ENCODE data around the gene ZFYVE16. TPM values are rescaled to one million over a fixed set of nuclear protein-coding genes. Genes with fewer than 3 reads are reported as not detected.
"Not testable (repeated sequence)": the region's sequence is repeated elsewhere in the genome, so short reads cannot be mapped to it uniquely, and the experiment has no call there.

Gene ZFYVE16
- total and polyA plus RNA-seq, 12 donors = 8.3 to 52.6 (median 42.8) TPM

DNA sequence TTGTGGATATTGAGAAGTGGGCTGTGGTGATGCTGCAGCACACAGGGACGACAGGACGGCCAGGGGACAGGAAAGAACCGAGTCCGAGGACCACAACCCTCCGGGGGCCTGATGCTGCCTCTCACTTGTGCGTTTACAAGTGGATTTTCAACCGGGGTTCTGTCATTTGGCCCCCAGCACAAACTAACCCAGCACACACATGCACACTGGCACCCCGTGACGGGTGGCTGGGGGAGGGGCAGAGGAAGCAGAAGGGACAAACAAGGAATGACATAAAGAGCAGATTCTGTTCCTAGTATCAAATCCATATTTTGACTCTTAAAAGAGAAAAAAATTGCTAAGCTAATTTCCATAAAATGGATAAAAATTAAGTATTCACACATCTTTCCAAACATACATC is 18.3 kb upstream of the ZFYVE16 start:
- 64 to 75% methylated on average over 9 of the region's 9 CpGs for WGBS, 2 donors
- Histone ChIP-seq H3K9me3 (peaks cover 0 to 24% (median 4%) of the 10 kb centered on the region in 11 donors), H3K27ac (no peak overlapping the region), H3K27me3 (peaks cover 0 to 7% (median 0%) of the 10 kb centered on the region in 7 donors), H3K4me3 (peak overlapping the region in 2 of 10 donors; percentile 11 to 30), H3K4me1 (no peaks in the 10 kb centered on the region), H3K36me3 (no peaks in the 10 kb centered on the region)
- ATAC-seq (no peak), DNase-seq (peak; percentile 16 to 27)
- intact Hi-C loops (cut with DNase I) = no loop called here
- no peak for TF ChIP-seq CTCF (IDR thresholded peaks at IDR 0.05)

- H3K4me1 ChIP-seq; ATAC-seq; H3K27ac ChIP-seq; intact Hi-C loops (cut with DNase I); H3K36me3 ChIP-seq; H3K4me3 ChIP-seq; DNase-seq; H3K27me3 ChIP-seq: not testable (repeated sequence)
- 58 to 61% methylated on average over 3 of the region's 3 CpGs for WGBS, 2 donors
- peaks cover 0 to 24% (median 4%) of the 10 kb centered on the region in 11 donors for H3K9me3 ChIP-seq
These were observed 17.5 kb upstream of the ZFYVE16 start for GRCh38 chr5:80390413-80390812.

DNA sequence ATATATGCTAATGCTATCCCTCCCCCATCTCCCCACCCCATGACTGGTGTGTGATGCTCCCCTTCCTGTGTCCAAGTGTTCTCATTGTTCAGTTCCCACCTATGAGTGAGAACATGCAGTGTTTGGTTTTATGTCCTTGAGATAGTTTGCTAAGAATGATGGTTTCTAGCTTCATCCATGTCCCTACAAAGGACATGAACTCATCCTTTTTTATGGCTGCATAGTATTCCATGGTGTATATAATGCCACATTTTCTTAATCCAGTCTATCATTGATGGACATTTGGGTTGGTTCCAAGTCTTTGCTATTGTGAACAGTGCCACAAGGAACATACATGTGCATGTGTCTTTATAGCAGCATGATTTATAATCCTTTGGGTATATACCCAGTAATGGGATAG is 16.6 kb upstream of the ZFYVE16 start:
- H3K4me3 ChIP-seq; DNase-seq; ATAC-seq; intact Hi-C loops (cut with DNase I); H3K36me3 ChIP-seq; H3K27ac ChIP-seq; H3K4me1 ChIP-seq; H3K27me3 ChIP-seq: not testable (repeated sequence)
- H3K9me3 ChIP-seq = peaks cover 0 to 24% (median 4%) of the 10 kb centered on the region in 11 donors

GRCh38 chr5:80399526-80400239 is 8.2 kb upstream of the ZFYVE16 start:
- H3K4me1 ChIP-seq = peaks cover 0 to 24% (median 0%) of the 10 kb centered on the region in 9 donors
- peaks cover 0 to 5% (median 0%) of the 10 kb centered on the region in 11 donors for H3K9me3 ChIP-seq
- H3K27ac ChIP-seq = peak overlapping the region in 2 of 10 donors; percentile 5 to 70
- DNase-seq (no peak), ATAC-seq (peak in 4 of 8 donors; percentile 24 to 77 (median 58))
- no peaks in the 10 kb centered on the region for H3K36me3 ChIP-seq
- intact Hi-C loops (cut with DNase I) = loop anchor here in 1 of 10 donors (10.0 kb wide), 1 partner anchor 145 kb away; the partner anchor contains the start of gene SERINC5
- peaks cover 0 to 4% (median 0%) of the 10 kb centered on the region in 7 donors for H3K27me3 ChIP-seq
- H3K4me3 ChIP-seq = no peak overlapping the region
- whole genome bisulfite sequencing, 2 donors = 64 to 90% methylated on average over 1 of the region's 1 CpG
- no peak for TF ChIP-seq CTCF (IDR thresholded peaks at IDR 0.05)

GRCh38 chr5:80400368-80400767 is 7.5 kb upstream of the ZFYVE16 start:
- not testable (repeated sequence) for H3K4me3 ChIP-seq, H3K27me3 ChIP-seq, H3K36me3 ChIP-seq, DNase-seq, H3K9me3 ChIP-seq, ATAC-seq
- intact Hi-C loops (cut with DNase I) = loop anchor here in 1 of 10 donors (10.0 kb wide), 1 partner anchor 146 kb away; the partner anchor contains the start of gene SERINC5
- peaks cover 0 to 24% (median 0%) of the 10 kb centered on the region in 9 donors for H3K4me1 ChIP-seq
- H3K27ac ChIP-seq = peak overlapping the region in 1 of 10 donors; percentile 70
- WGBS, 2 donors = 92 to 94% methylated on average over 1 of the region's 1 CpG

DNA sequence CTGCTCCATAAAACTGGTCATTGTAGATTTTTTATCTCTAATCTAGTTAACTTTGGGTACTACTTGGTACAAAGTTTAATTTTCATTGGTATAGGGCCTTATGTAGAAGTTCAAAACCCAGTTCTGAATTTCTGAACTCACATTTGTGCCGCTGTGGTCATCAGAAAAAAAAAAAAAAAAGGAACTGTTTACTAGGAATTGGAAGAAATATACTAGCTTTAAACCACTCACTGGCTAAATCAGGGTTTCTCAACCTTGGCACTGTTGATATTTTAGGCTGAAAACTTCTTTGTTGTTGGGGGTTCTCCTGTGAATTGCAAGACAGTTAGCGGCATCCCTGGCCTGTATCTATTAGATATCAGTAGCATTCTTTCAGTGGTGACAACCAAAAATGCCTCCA is 4.1 kb upstream of the ZFYVE16 start:
- DNase-seq (no peak), ATAC-seq (no peak)
- 81 to 89% methylated on average over 2 of the region's 2 CpGs for WGBS, 2 donors
- Histone ChIP-seq H3K4me1 (peaks cover 0 to 39% (median 7%) of the 10 kb centered on the region in 9 donors), H3K4me3 (no peak overlapping the region), H3K36me3 (no peaks in the 10 kb centered on the region), H3K27me3 (no peaks in the 10 kb centered on the region), H3K9me3 (no peaks in the 10 kb centered on the region), H3K27ac (peak overlapping the region in 1 of 10 donors; percentile 23)
- no peak for TF ChIP-seq CTCF (IDR thresholded peaks at IDR 0.05)
- intact Hi-C loops (cut with DNase I) = loop anchor here in 1 of 10 donors (10.0 kb wide), 1 partner anchor 149 kb away; the partner anchor contains the start of gene SERINC5

Data from heart right ventricle (tissue), 16 donors.